Panc1 (cell line): Measurements from ENCODE around the gene PTPRF.

Experiments
- CTCF ChIP-seq: fragments of 450-650 bp; IDR thresholded peaks from 2 replicates; pipeline ENCODE4 v1.5.1; 2017; ENCODE audit warnings: mild to moderate bottlenecking
- POLR2AphosphoS5 ChIP-seq: IDR thresholded peaks from 2 replicates; pipeline ENCODE4 v1.6.1; 2012; ENCODE audit warnings: mild to moderate bottlenecking, low read depth, low read length, moderate library complexity
- REST ChIP-seq, 2 experiments: IDR thresholded peaks; 2 replicates each; pipeline ENCODE4 v1.6.1; 2011 to 2012; ENCODE audit warnings: low read depth in 2 of 2, control low read depth in 1 of 2, low read length in 1 of 2, mild to moderate bottlenecking in 1 of 2, moderate library complexity in 1 of 2; ENCODE audit not compliant: insufficient read depth in 1 of 2
- SIN3A ChIP-seq: IDR thresholded peaks from 2 replicates; pipeline ENCODE4 v1.6.1; 2012; ENCODE audit warnings: low read depth, mild to moderate bottlenecking, low read length, moderate library complexity, borderline replicate concordance; ENCODE audit not compliant: insufficient read depth
- TCF7L2 ChIP-seq: IDR thresholded peaks from 2 replicates; pipeline ENCODE4 v1.6.1; 2011; ENCODE audit warnings: mild to moderate bottlenecking, low read depth, low read length, inconsistent platforms

GRCh38 chr1:43538143-43538487, 7.4 kb downstream of the PTPRF start:
- TF ChIP-seq POLR2AphosphoS5 (no peak), CTCF (no peak), TCF7L2 (no peak), REST (IDR thresholded peaks at IDR 0.05; ENCODE audit: insufficient read depth in 1 of 2, low read depth in 2 of 2, low read length in 1 of 2) (no peak), SIN3A (no peak)
